Ishikawa (cell line): ENCODE results near the gene GSK3B.

Experiments
- CEBPB ChIP-seq: IDR thresholded peaks from 2 replicates; pipeline ENCODE4 v1.6.1; 2012
- CREB1 ChIP-seq: IDR thresholded peaks from 2 replicates; pipeline ENCODE4 v1.6.1; 2012; ENCODE audit warnings: low read depth
- EGR1 ChIP-seq: IDR thresholded peaks from 2 replicates; pipeline ENCODE4 v1.6.1; 2012
- EP300 ChIP-seq: IDR thresholded peaks from 2 replicates; pipeline ENCODE4 v1.6.1; 2012; ENCODE audit warnings: borderline replicate concordance
- FOXM1 ChIP-seq: IDR thresholded peaks from 2 replicates; pipeline ENCODE4 v1.6.1; 2012; ENCODE audit warnings: low read depth, borderline replicate concordance
- NFIC ChIP-seq: IDR thresholded peaks from 2 replicates; pipeline ENCODE4 v1.6.1; 2012
- RAD21 ChIP-seq: IDR thresholded peaks from 2 replicates; pipeline ENCODE4 v1.6.1; 2012; ENCODE audit warnings: low read depth
- TAF1 ChIP-seq: IDR thresholded peaks from 2 replicates; pipeline ENCODE4 v1.6.1; 2012; ENCODE audit warnings: low read depth, mild to moderate bottlenecking
- TCF12 ChIP-seq: IDR thresholded peaks from 2 replicates; pipeline ENCODE4 v1.6.1; 2012; ENCODE audit warnings: low read depth
- TEAD4 ChIP-seq: IDR thresholded peaks from 2 replicates; pipeline ENCODE4 v1.6.1; 2012
- YY1 ChIP-seq: IDR thresholded peaks from 2 replicates; pipeline ENCODE4 v1.6.1; 2012; ENCODE audit warnings: low read depth
- ZBTB7A ChIP-seq: IDR thresholded peaks from 2 replicates; pipeline ENCODE4 v1.6.1; 2012; ENCODE audit warnings: low read depth
- TF ChIP-seq, protein P1 (sequence below): IDR thresholded peaks from 2 replicates; pipeline ENCODE4 v1.6.1; 2012
- TF ChIP-seq, protein P2 (sequence below): IDR thresholded peaks from 2 replicates; pipeline ENCODE4 v1.6.1; 2012; ENCODE audit warnings: low read depth, mild to moderate bottlenecking
- TF ChIP-seq, protein P3 (sequence below): IDR thresholded peaks from 2 replicates; pipeline ENCODE4 v1.6.1; 2012

The GSK3B gene

DNA sequence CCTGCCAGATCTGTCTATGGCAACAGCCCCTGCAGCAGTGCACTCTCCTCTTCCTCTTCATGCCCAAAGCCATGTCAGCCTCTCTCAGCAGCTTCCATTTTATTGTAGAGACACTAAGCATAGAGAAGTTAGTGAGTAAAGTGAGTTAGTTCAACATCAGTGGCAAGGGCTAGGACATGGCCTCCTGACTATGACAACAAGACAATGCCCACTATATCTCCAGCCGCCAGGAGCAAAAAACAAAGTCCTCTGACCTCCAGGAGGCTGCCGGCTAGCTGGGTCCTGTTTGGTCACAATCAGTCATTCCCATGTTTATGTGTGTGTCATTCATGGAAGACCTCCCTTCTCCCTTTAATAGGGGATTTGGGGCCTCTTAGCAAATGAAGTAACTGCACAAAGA lies 297.5 kb downstream of the GSK3B start:
- TF ChIP-seq, protein P1, sequence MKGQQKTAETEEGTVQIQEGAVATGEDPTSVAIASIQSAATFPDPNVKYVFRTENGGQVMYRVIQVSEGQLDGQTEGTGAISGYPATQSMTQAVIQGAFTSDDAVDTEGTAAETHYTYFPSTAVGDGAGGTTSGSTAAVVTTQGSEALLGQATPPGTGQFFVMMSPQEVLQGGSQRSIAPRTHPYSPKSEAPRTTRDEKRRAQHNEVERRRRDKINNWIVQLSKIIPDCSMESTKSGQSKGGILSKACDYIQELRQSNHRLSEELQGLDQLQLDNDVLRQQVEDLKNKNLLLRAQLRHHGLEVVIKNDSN: no peak
- TF ChIP-seq CREB1 (no peak), RAD21 (no peak), FOXM1 (no peak), CEBPB (no peak), TEAD4 (no peak), ZBTB7A (no peak), NFIC (no peak), YY1 (no peak), EGR1 (no peak), TCF12 (no peak), EP300 (no peak), TAF1 (no peak)
- TF ChIP-seq, protein P2, sequence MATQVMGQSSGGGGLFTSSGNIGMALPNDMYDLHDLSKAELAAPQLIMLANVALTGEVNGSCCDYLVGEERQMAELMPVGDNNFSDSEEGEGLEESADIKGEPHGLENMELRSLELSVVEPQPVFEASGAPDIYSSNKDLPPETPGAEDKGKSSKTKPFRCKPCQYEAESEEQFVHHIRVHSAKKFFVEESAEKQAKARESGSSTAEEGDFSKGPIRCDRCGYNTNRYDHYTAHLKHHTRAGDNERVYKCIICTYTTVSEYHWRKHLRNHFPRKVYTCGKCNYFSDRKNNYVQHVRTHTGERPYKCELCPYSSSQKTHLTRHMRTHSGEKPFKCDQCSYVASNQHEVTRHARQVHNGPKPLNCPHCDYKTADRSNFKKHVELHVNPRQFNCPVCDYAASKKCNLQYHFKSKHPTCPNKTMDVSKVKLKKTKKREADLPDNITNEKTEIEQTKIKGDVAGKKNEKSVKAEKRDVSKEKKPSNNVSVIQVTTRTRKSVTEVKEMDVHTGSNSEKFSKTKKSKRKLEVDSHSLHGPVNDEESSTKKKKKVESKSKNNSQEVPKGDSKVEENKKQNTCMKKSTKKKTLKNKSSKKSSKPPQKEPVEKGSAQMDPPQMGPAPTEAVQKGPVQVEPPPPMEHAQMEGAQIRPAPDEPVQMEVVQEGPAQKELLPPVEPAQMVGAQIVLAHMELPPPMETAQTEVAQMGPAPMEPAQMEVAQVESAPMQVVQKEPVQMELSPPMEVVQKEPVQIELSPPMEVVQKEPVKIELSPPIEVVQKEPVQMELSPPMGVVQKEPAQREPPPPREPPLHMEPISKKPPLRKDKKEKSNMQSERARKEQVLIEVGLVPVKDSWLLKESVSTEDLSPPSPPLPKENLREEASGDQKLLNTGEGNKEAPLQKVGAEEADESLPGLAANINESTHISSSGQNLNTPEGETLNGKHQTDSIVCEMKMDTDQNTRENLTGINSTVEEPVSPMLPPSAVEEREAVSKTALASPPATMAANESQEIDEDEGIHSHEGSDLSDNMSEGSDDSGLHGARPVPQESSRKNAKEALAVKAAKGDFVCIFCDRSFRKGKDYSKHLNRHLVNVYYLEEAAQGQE: no peak
- TF ChIP-seq, protein P3, sequence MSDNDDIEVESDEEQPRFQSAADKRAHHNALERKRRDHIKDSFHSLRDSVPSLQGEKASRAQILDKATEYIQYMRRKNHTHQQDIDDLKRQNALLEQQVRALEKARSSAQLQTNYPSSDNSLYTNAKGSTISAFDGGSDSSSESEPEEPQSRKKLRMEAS: no peak

DNA sequence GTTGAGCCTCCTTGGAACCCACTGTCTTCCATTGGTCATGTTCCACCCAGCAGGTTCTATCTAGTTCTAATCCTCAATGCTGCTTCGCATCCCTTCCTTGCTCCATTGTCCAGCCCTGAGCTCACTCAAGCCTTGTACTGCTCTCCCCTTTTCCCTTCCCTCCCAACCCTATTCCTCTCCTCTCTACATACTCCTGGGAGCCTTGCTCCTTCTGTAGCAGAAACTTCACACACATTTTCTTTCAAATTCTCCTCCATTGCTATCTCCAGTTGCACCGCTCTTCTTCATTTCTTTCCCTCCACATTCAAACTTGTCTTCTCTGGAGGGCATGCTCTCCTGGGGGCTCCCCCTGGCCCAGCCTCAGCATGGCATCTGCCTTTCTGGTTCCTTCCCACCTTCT lies 297.9 kb downstream of the GSK3B start:
- no peak for TF ChIP-seq RAD21
- TF ChIP-seq EP300: no peak
- no peak for TF ChIP-seq ZBTB7A
- no peak for TF ChIP-seq CEBPB
- no peak for TF ChIP-seq TCF12
- TF ChIP-seq FOXM1: no peak
- TF ChIP-seq, protein P1: no peak
- TF ChIP-seq EGR1: no peak
- no peak for TF ChIP-seq TEAD4
- TF ChIP-seq TAF1: no peak
- TF ChIP-seq YY1: no peak
- TF ChIP-seq, protein P3: no peak

DNA sequence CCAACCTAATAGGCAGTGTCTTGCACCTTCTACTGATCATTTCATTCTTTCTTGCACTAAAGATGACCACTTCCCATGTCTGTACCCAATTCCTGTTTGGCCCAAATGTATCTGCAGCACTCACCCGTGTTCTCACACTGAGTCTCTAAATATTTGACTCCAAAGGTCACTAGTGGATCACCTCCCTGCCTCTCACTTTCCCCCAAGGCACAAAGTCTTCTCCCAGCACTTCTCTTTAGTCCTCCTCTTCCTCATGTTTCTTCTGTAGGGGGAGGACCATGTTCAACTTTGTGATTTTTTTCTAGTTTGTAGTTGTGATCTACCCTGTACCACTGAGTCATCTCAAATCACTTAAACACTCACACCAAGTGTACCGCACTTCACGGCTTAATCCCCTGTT lies 298.4 kb downstream of the GSK3B start:
- TF ChIP-seq TEAD4 (no peak), EP300 (no peak), CEBPB (no peak), TCF12 (no peak), ZBTB7A (no peak), YY1 (no peak), RAD21 (no peak), TAF1 (no peak), CREB1 (no peak), NFIC (no peak)
- TF ChIP-seq, protein P3: no peak

DNA sequence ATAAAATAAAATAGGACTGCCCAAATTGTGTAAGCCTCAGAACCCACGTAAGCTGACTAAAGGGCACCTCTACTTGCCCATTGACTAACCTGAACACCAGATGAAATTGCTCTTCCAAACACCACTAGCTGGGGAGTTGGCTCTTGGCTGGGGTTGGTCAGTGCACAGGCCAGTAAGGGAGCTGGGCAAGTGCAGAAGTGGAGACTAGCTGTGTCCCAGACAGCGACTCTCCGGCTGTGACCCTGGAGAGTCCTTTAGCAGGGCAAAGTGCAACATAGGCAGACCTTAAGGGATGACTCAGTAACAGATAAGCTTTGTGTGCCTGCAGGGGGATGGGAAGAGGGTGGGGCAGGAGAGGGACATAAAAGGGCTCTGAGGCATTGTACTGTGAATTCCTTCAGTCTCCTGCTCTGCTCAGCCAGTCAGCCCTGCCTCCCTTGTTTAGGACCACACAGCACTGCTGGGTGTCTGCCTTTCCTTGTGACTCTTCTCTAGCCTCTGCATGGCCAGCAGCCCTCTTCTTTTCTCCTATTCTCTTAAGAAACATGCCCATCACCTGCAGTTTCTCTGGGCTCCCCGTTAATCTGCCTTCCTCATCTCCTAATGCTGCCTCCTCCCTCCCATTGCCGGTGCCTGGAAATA lies 299.2 kb downstream of the GSK3B start:
- TF ChIP-seq, protein P1: no peak

DNA sequence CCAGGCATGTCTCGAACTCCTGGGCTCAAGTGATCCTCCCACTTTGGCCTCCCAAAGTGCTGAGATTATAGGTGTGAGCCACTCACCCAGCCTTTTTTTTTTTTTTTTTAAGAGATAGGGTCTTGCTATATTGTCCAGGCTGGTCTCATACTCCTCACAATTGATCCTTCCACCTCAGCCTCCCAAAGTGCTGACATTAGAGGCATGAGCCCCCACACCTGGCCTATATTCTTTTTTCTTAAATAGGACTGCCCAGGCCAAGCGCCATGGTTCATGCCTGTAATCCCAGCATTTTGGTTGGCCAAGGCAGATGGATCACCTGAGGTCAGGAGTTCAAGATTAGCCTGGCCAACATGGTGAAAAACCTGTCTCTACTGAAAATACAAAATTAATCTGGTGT lies 299.8 kb downstream of the GSK3B start:
- TF ChIP-seq CEBPB (no peak), CREB1 (no peak), YY1 (no peak), TAF1 (no peak), FOXM1 (no peak), TEAD4 (no peak), NFIC (no peak), TCF12 (no peak), ZBTB7A (no peak), EGR1 (no peak), RAD21 (no peak), EP300 (no peak)
- TF ChIP-seq, protein P1: no peak
- TF ChIP-seq, protein P2: no peak
- TF ChIP-seq, protein P3: no peak
